Activated CD4-positive, alpha-beta T cell treated with anti-CD3 and anti-CD28 coated beads, Interleukin-2, Interleukin-4, amounts not matched to agents 100 ng/mL and 50 ng/mL, durations not matched to agents 16 hours and 8 hours (primary cell): ENCODE results near the gene LGR6.
"Not testable (repeated sequence)": the region's sequence is repeated elsewhere in the genome, so short reads cannot be mapped to it uniquely, and the experiment has no call there.

Experiments
- DNase-seq: peaks from one replicate; pipeline ENCODE4 v3.0.0-alpha.2; 2020; ENCODE audit warnings: low spot score

The LGR6 gene

DNA sequence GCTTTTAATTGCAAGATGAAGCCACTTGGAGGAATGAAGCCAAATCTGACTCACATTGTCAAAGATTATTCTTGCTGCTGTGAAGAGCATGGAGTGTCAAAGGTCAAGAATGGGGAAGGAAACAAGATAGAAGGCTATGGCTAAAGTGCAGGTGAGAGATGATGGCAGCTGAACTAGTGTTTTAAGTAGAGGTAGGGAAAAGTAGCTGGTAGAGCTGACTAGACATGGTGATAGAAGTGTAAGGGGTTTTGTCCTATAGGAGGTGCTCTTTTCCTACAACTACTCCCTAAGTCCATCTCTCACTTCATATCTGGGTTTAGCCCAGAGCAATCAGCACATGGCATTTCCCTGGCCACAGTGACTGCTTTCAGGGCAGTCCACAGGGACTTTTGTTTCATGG lies 136.3 kb downstream of the LGR6 start:
- no peak for DNase-seq

DNA sequence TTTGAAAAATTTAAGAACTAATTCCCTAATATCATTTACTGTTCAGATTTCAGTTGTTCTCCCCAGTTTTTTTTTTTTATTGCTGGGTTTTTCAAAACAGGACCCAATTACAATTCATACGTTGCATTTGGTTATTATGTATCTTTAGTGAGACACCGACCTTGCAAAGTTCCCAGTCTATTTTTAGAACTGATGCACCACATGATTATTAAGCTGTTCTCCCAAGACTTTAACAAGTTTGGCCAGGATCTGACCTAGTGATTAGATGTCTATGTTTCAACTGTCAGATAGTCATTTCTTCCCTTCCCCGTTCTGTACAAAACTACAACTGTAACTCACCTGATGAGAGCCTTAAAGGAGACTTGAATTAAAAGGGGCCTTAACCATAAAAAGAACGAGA lies 140.3 kb downstream of the LGR6 start:
- no peak for DNase-seq

DNA sequence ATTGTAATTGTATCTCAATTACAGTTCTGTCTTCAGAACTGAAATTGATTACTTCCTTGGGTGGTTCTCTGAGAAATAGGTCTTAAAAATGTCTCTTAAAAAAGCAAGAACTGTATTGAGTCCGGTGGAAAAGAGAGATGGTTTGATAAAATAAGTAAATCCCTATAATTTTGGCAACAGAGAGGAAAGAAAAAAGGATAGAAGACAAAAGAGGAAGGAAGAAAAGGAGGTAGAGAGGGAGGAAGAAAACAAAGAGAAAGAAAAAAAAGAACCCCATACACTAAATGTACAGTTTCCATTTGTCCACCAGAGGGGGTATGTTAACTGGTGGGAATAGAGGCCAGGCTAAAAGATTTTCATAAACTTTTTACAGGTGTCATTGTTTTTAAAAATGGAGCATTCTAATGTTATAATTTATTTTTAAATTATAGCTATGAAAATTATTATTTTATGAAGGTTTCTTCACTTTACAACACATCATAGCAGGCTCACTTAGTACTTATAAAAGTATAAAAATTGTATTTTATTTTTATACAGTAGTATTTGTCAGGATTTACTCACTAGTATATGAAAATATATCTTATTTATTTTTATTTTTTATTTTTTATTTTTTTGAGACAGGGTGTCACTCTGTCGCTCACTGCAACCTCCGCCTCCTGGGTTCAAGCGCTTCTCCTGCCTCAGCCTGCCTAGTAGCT lies 150.2 kb downstream of the LGR6 start:
- DNase-seq: peak; percentile 66

DNA sequence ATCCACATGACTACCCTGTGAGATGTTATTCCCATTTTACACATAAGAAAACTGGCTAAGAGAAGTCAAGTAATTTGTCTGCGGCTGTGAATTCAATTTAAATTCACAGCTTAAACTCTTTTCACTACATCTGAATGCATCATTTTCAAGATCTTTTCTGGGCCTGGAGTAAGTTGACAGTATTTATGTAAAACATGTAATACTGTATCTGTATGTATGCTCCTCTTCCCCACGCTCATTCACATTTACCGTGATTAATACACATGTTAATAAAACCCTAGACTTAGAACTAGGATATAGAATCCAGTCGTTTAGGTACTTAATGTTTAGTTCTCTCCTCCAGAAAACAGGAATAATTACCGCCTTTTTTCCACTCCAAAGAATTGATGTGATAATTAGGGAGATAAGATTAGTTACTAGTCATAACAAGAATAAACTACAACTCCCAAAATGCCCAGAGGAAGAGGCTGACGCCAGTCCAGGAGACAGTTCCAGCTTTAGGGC lies 154.5 kb downstream of the LGR6 start:
- no peak for DNase-seq

DNA sequence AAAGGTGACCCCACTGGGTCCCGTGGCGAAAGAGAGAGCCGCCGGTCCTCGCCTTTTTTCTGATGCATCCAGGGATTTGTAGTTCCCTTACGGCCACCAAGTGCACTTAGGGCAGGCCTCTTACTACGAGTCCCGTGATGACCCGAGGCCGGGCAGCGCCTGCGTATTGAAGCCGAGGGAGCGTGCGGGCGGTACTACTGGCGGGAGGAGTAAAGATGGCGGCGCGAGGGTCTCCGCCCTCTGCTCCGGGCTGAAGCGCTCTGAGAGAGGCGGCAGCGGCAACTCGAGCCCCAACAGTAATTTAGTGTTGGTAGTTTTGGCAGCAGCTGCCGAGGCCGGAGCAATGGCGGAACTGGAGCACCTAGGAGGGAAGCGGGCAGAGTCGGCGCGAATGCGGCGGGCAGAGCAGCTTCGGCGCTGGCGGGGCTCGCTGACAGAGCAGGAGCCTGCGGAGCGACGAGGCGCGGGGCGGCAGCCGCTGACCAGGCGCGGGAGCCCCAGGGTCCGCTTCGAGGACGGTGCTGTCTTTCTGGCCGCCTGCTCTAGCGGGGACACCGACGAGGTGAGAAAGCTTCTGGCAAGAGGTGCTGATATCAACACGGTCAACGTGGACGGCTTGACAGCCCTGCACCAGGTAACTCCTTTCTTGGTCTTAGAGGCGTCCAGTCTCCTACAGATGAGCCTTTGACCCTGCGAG lies 155.1 kb downstream of the LGR6 start, which contains the start of gene PPP1R12B:
Gene PPP1R12B, plus strand, starts transcription at position 191 of the 697 bp plus-strand sequence. Its CDS starts 153 bp downstream, at position 344.
- peak; percentile 98 for DNase-seq

DNA sequence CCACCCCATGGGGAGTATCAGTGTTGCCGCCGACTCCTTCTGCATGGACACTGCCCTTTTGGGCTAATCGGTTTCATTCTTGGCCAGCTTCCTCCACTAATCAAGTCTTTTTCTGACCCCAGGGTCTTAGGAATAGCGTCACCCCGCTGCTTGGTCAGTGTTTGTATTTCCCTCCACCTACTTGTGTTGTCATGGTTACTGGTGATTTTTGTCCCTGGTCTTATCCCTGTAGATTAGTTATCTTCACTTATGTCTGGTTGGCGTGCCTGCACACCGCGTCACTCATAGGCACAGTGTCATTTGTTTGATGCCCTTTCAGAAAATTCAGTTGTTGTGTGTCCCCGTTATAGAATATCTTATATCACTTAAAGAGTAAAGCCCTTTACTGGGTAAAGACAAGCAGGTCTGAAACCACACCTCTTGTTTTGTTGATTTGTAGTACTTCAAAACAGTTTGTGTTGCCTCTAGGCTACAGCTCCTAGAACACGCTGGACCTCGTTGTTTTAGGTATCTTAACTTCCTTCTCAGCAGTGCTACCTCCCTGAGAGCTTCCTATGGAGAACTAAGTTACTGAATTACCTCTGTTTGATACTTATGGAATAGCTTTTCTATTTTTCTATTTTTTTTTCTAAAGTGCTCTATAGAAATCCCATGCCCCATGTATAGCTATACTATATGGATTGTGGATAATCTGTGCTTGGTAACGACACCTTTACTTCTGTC lies 155.8 kb downstream of the LGR6 start:
- no peak for DNase-seq

DNA sequence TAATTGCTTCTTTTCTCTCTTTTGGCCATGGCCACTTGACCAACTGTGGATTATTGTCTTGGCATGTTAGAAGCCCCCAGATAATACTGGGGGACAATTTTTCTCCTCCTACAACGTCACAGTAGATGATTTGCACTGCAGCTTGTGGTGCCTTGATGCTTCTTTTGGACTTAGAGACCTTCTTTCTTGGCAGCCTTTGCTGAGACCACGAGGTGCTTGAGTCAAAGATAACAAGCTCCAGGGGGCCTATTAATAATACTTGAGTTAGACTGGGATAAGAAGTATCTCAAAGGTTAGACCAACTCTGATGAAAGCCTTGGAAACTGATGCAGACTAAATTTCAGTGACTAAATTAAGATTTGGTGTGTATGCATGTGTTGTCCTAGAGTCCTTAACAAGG lies 158.1 kb downstream of the LGR6 start:
- no peak for DNase-seq

DNA sequence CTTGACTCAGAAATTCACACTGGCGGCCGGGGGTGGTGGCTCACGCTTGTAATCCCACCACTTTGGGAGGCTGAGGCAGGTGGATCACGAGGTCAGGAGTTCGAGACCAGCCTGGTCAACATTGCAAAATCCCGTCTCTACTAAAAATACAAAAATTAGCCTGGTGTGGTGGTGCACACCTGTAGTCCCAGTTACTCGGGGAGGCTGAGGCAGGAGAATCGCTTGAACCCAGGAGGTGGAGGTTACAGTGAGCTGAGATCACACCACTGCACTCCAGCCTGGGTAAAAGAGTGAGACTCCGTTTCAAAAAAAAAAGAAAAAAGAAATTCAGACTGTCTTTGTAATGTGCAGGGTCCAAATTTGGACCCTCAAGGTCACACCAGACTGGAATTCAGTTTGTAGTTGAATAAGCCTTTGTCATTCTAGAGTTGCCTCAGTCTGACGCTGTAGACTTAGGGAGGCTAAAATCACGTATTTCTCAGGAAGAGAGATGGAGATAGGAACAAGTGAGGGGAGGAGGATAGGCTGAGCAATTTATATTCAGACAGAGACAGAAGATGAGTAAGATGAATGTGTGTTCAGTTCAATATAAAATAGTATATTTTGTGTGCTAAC lies 159.1 kb downstream of the LGR6 start:
- not testable (repeated sequence) for DNase-seq

DNA sequence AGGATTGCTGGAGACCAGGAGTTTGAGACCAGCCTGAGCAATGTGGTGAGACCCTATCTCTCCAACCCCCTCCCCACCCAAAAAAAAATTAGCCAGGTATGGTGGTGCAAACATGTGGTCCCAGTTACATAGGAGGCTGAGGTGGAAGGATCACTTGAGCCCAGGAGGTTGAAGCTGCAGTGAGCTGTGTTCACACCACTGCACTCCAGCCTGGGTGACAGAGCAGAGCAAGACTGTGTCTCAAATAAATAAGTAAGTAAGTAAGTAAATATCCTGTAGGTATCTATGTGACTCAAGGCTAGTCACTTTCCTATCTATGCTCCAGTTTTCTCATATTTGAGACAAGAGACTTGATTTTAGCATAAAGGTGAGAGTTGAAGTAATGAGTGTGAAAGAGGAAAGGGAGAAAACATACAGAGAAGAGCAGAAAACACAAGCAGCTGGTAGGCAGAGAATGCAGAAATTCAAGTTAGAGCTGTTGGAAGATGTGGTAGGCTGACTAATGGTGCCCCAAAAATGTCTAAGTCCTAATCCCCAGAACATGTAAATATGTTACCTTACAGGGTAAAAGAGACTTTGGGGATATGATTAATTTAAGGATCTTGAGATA lies 162.4 kb downstream of the LGR6 start:
- no peak for DNase-seq

DNA sequence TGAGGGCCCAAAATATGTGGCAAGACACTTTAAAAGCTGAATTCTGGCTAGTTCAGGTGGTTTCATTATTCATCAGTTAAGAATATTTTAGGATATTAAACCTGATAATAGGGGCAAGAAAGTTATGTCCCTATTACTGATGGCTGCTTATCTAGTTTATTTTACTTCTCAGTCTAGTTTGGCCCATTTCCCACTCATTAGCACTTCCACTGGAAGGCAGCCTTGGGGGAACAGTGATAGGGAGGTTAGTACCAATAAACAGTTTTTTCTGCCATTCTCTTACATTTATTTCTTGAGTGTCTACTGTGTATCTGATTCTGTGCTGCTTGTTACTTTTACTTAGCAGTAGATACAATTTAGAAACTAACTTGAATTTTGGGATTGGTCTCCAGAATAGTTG lies 163.9 kb downstream of the LGR6 start:
- no peak for DNase-seq

DNA sequence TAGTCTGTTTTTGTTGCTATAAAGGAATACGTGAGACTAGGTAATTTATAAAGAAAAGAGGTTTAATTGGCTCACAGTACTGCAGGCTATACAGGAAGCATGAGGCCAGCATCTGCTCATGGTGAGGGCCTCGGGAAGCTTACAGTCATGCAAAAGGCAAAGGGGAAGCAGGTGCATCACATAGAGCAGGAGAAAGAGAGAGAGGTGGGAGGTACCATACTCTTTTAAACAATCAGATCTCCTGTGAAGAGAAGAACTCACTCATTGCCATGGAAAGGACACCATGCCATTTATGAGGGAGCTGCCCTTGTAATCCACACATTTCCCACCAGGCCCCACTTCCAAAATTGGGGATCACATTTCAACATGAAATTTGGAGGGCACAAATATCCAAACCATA lies 167.6 kb downstream of the LGR6 start:
- DNase-seq: no peak

DNA sequence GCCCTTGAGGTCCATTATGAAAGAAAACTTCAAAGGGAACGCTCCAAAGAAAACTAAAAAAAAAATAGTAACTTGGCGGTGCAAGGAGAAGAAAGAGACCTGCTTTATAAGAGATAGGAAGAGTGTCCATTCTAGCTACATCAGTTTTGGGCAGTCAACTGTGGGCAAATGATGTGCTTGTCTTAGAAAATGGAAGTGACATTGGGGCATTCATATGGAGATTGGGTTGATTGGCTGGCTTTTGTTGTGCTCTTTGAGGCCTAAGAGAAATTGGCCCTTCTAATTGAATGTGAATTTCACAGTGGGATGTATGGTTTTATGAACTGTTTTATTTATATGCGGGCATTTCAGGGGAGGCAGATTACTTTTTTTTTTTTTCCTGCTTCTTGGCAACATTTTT lies 168.1 kb downstream of the LGR6 start:
- no peak for DNase-seq

DNA sequence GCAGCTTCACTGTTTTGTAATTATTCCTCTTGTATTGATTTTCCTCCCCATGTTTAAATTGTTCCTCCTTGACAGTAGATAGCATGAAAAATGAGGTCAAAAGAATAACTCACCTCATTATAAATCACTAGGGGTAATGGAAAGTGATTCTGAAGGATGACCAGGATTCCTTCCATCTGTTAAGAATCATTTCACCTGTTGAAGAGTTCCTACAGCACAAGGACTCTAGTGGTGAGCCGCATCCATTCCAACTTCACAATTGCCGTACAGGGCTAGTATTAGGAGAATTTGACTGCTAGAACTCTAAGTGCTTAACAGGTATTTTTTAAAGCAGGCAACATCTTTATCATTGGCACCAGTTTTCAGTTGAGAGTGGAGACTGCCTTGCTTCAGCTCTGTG lies 168.6 kb downstream of the LGR6 start:
- no peak for DNase-seq

DNA sequence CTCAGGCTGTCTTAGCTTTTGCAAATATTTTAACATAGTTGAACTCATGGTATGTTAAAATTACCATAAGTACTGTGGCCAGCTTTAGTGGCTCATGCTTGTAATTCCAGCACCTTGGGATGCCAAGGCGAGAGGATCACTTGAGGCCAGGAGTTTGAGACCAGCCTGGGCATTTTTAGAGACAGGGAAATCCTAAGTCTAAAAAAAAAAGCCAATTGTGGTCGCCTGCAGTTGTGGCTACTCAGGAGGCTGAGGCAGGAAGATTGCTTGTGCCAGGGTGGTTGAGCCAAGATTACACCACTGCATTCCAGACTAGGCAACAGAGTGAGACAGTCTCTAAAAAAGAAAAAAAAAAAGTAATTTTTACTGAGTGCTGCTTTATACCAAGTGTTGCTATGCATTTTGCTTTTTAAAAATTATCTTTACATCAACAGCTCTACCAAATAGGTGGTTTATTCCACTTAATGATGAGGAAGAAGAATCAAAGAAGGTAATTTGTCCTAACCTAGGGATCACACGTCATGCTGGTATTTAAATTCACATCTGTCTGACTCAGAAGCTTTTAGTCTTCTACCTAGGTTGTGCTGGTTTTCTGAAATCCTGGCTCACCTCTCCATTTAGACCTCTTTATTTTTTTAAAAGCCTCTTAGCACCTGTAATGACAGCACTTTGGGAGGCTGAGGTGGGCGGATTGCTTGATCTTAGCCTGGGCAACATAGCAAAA lies 171.7 kb downstream of the LGR6 start:
- DNase-seq: no peak

DNA sequence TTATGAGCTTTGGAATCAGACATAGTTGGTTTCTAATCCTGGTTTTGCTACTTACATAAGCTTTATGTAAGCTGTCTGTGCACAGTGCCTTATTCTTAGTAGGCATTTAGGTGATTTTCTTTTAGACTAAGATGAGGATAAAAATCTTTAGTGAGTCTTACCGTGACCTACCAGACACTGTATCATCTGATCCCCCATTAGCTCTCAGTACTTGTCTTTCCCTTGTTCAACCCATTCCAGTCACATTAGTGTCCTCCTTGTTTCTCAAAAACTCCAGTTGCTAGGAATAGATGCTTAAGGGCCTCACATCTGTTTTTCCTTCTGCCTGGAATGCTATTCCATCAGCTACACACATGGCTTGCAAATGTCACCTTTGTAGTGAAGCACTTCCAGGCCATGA lies 173.7 kb downstream of the LGR6 start:
- DNase-seq: no peak
